GM12878 (cell line): Measurements from ENCODE around the gene ULK1. TPM values are rescaled to one million over a fixed set of nuclear protein-coding genes. Genes with fewer than 3 reads are reported as not detected.
"Not testable (repeated sequence)": the region's sequence is repeated elsewhere in the genome, so short reads cannot be mapped to it uniquely, and the experiment has no call there.

Experiments used
- ATAC-seq: fragments of 200-7000 bp; cut with Tn5 transposase; 3 replicates; pipeline ENCODE4 v1.9.1; 2020; ENCODE audit warnings: mild to moderate bottlenecking, moderate library complexity
- BruUV-seq: library from RNA; stranded (reverse); fragments of 400-500 nt; replicated peaks from 2 replicates; lab custom pipeline; 2021; lab: Mats Ljungman, UMichigan
- CTCF ChIA-PET: fragments of 300-600 bp; sonication (Branson Sonifier 250); formaldehyde crosslinking; extraction: SDS; loops from one replicate; lab custom pipeline; 2021; ENCODE audit warnings: inconsistent platforms; lab: Yijun Ruan, JAX
- POLR2A ChIA-PET: fragments of 350-600 bp; formaldehyde crosslinking; extraction: SDS; loops from one replicate; lab custom pipeline; 2021; ENCODE audit warnings: inconsistent platforms; lab: Charles Lee
- RAD21 ChIA-PET: fragments of 300-600 bp; sonication (Branson Sonifier 250); formaldehyde crosslinking; loops from one replicate; lab custom pipeline; 2023; ENCODE audit warnings: antibody characterized with exemption; ENCODE audit not compliant: unreplicated experiment; lab: Charles Lee
- SMC1A ChIA-PET: fragments of 300-600 bp; sonication (Branson Sonifier 250); formaldehyde crosslinking; loops from one replicate; lab custom pipeline; 2023; ENCODE audit not compliant: unreplicated experiment, uncharacterized antibody; lab: Charles Lee
- DNase-seq: peaks from one replicate; pipeline ENCODE4 v3.0.0-alpha.2; 2011; ENCODE audit warnings: low read depth, low spot score
- FAIRE-seq: peaks from 3 replicates; lab custom pipeline; 2011; peaks lifted over from hg19 to GRCh38; lab: Jason Lieb, UNC
- H2AFZ ChIP-seq: 2 replicates; pipeline ENCODE4 v1.6.0; 2011; ENCODE audit warnings: low read depth, low read length, control low read depth; ENCODE audit not compliant: control insufficient read depth
- H3K27ac ChIP-seq: 2 replicates; pipeline ENCODE4 v1.5.1; 2011; ENCODE audit warnings: control low read depth; ENCODE audit not compliant: control insufficient read depth, insufficient read depth
- H3K27me3 ChIP-seq, 2 experiments: replicated peaks in 1 of 2; 2 replicates each; pipeline versions ENCODE4 v1.6.0 to v1.6.1; 2011; ENCODE audit warnings: low read length in 1 of 2; ENCODE audit not compliant: control insufficient read depth in 2 of 2, insufficient read depth in 2 of 2
- H3K36me3 ChIP-seq, 2 experiments: 2 replicates each; pipeline ENCODE4 v1.5.1; 2011; ENCODE audit warnings: low read length in 1 of 2; ENCODE audit not compliant: control insufficient read depth in 2 of 2, insufficient read depth in 2 of 2
- H3K4me1 ChIP-seq: 2 replicates; pipeline ENCODE4 v1.6.1; 2011; ENCODE audit warnings: mild to moderate bottlenecking, low read length, moderate library complexity, mixed read lengths; ENCODE audit not compliant: control insufficient read depth, insufficient read depth
- H3K4me2 ChIP-seq: 2 replicates; pipeline ENCODE4 v1.6.0; 2011; ENCODE audit warnings: control low read depth; ENCODE audit not compliant: control insufficient read depth, insufficient read depth
- H3K4me3 ChIP-seq: fragments of 200-600 bp; sonication (generic); 2 replicates; pipeline ENCODE4 v1.5.1; 2016
- H3K79me2 ChIP-seq: 2 replicates; pipeline ENCODE4 v1.6.0; 2011; ENCODE audit warnings: low read length; ENCODE audit not compliant: control insufficient read depth, insufficient read depth
- H3K9ac ChIP-seq: 2 replicates; pipeline ENCODE4 v1.8.0; 2011; ENCODE audit warnings: low read length, control low read depth, mixed read lengths; ENCODE audit not compliant: control insufficient read depth, insufficient read depth
- H3K9me3 ChIP-seq: replicated peaks from 3 replicates; pipeline ENCODE4 v1.5.1; 2011; ENCODE audit warnings: mild to moderate bottlenecking, low read length; ENCODE audit not compliant: control insufficient read depth, insufficient read depth
- H4K20me1 ChIP-seq: 2 replicates; pipeline ENCODE4 v1.6.0; 2011; ENCODE audit not compliant: control insufficient read depth, insufficient read depth
- IKZF2 ChIP-seq, 2 experiments: fragments of 450-650 bp; IDR thresholded peaks; 2 replicates each; pipeline ENCODE4 v1.6.1; 2017; ENCODE audit warnings: mild to moderate bottlenecking in 2 of 2, moderate library complexity in 2 of 2
- RBBP5 ChIP-seq: fragments of 200-600 bp; sonication (generic); conservative IDR thresholded peaks from 2 replicates; pipeline ENCODE4 v1.6.1; 2016
- SMAD5 ChIP-seq: IDR thresholded peaks from 2 replicates; pipeline ENCODE4 v1.6.1; 2016; ENCODE audit warnings: antibody characterized with exemption, low read depth
- SREBF1 ChIP-seq: IDR thresholded peaks from 2 replicates; pipeline ENCODE4 v1.6.1; 2012; ENCODE audit warnings: mild to moderate bottlenecking, low read length
- YBX1 ChIP-seq: fragments of 450-650 bp; IDR thresholded peaks from 2 replicates; pipeline ENCODE4 v1.6.1; 2016; ENCODE audit warnings: antibody characterized with exemption
- YY1 ChIP-seq: IDR thresholded peaks from 2 replicates; pipeline ENCODE4 v1.6.1; 2011; ENCODE audit warnings: low read depth, mild to moderate bottlenecking, low read length
- WGBS: methylation state at CpG from one replicate; pipeline ENCODE4 v1.1.6; 2016; ENCODE audit warnings: low lambda C conversion rate; ENCODE audit not compliant: insufficient replicate concordance, insufficient coverage; ENCODE audit errors: missing lambda C conversion rate; 5-methylcytosine and 5-hydroxymethylcytosine counted together
- in situ Hi-C: fragments of 300-500 bp; cut with MboI; formaldehyde crosslinking; loops from 9 replicates; pipeline ENCODE4 v1.14.3; 2018; ENCODE audit warnings: mixed read lengths
- intact Hi-C: fragments of 100-400 bp; cut with micrococcal nuclease; formaldehyde crosslinking; loops from one replicate; pipeline ENCODE4 v1.14.2; 2022; ENCODE audit not compliant: unreplicated experiment
- polyA plus RNA-seq, 11 experiments: library from polyadenylated mRNA; depleted of rRNA in 4 of 11; unstranded in 6 of 11; stranded (reverse) in 5 of 11; fragments of >200 nt; fragmentation: Nextera tagmentation in 4 of 11; fragmentation: Illumina TruSeq in 1 of 11; extraction: Ambion mirVana in 4 of 11; extraction: Trizol in 1 of 11; gene quantifications; 1 replicate in 1 of 11; 2 replicates in 10 of 11; pipeline versions ENCODE4 v1.2.1 to v1.2.3, GENCODE V29; 2011 to 2016; ENCODE audit warnings: inconsistent platforms in 2 of 11, missing spikeins in 2 of 11, low read depth in 1 of 11
- total RNA-seq, 4 experiments: library from RNA; depleted of rRNA in 3 of 4; stranded (reverse); fragments of >200 nt in 3 of 4; fragmentation: Illumina TruSeq in 1 of 4; extraction: Trizol in 1 of 4; gene quantifications; 2 replicates each; pipeline versions ENCODE4 v1.2.1 to v1.2.3, GENCODE V29; 2013 to 2021
- TF ChIP-seq, protein P1 (sequence below): fragments of 450-650 bp; IDR thresholded peaks from 2 replicates; pipeline ENCODE4 v1.6.1; 2016; ENCODE audit warnings: mild to moderate bottlenecking

Gene ULK1
- total and polyA plus RNA-seq, 10 of the 15 experiments (the other 5 are each of a cell fraction or from before 2014, with no cell fraction given): 0.13 to 14.1 (median 1.5) TPM

GRCh38 chr12:131873293-131873692 is 21.1 kb upstream of the ULK1 start (continued):
- TF ChIP-seq YY1 (no peak), SMAD5 (no peak), IKZF2 (IDR thresholded peaks at IDR 0.05) (no peak), SREBF1 (no peak), YBX1 (no peak), RBBP5 (no peak)
- TF ChIP-seq, protein P1, sequence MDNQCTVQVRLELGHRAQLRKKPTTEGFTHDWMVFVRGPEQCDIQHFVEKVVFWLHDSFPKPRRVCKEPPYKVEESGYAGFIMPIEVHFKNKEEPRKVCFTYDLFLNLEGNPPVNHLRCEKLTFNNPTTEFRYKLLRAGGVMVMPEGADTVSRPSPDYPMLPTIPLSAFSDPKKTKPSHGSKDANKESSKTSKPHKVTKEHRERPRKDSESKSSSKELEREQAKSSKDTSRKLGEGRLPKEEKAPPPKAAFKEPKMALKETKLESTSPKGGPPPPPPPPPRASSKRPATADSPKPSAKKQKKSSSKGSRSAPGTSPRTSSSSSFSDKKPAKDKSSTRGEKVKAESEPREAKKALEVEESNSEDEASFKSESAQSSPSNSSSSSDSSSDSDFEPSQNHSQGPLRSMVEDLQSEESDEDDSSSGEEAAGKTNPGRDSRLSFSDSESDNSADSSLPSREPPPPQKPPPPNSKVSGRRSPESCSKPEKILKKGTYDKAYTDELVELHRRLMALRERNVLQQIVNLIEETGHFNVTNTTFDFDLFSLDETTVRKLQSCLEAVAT: no peak
- TF ChIP-seq, all 136 proteins: peak for 0

DNA sequence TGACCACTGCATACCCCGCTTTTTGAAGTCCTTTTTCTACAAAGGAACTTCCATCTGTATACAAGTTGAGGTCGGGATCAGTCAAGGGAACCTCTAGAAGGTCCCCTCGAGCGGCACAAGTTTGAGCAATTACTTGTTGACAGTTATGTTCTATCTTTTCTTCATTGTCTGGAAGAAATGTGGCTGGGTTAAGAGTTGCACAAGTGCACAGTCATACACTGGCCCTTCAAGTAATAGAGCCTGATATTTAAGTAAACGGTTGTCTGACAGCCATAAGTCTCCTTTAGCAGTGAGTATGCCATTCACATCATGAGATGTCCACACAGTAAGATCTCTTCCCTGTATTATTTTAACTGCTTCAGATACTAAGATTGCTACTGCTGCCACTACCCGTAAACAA is 19.4 kb upstream of the ULK1 start:
- H3K27ac ChIP-seq, H3K9me3 ChIP-seq, ATAC-seq, H4K20me1 ChIP-seq, BruUV-seq, intact Hi-C loops, RAD21 ChIA-PET, H3K36me3 ChIP-seq, H3K4me3 ChIP-seq, FAIRE-seq, CTCF ChIA-PET, H2AFZ ChIP-seq, DNase-seq, H3K27me3 ChIP-seq, SMC1A ChIA-PET, in situ Hi-C loops, H3K9ac ChIP-seq, H3K79me2 ChIP-seq, H3K4me1 ChIP-seq, H3K4me2 ChIP-seq, POLR2A ChIA-PET: not testable (repeated sequence)
- 43% methylated on average over 6 of the region's 6 CpGs for WGBS

- H4K20me1 ChIP-seq, BruUV-seq, H3K9ac ChIP-seq, H3K4me3 ChIP-seq, FAIRE-seq, SMC1A ChIA-PET, DNase-seq, H3K4me2 ChIP-seq, intact Hi-C loops, POLR2A ChIA-PET, H3K4me1 ChIP-seq, H3K9me3 ChIP-seq, H2AFZ ChIP-seq, H3K27ac ChIP-seq, RAD21 ChIA-PET, in situ Hi-C loops, H3K27me3 ChIP-seq, CTCF ChIA-PET, ATAC-seq, H3K79me2 ChIP-seq, H3K36me3 ChIP-seq: not testable (repeated sequence)
- WGBS: 57% methylated on average over 10 of the region's 10 CpGs
Measured at GRCh38 chr12:131877216-131877615, 17.2 kb upstream of the ULK1 start.

GRCh38 chr12:131878436-131878835 is 16.0 kb upstream of the ULK1 start:
- RAD21 ChIA-PET, FAIRE-seq, POLR2A ChIA-PET, H3K4me1 ChIP-seq, H3K4me2 ChIP-seq, DNase-seq, H2AFZ ChIP-seq, BruUV-seq, H4K20me1 ChIP-seq, H3K9ac ChIP-seq, H3K27ac ChIP-seq, in situ Hi-C loops, H3K27me3 ChIP-seq, SMC1A ChIA-PET, H3K79me2 ChIP-seq, intact Hi-C loops, H3K9me3 ChIP-seq, ATAC-seq, H3K4me3 ChIP-seq, H3K36me3 ChIP-seq, CTCF ChIA-PET: not testable (repeated sequence)
- WGBS: 8% methylated on average over 3 of the region's 3 CpGs
